BJ (cell line): ENCODE results near the gene MYH1. TPM values are rescaled to one million over a fixed set of nuclear protein-coding genes. Genes with fewer than 3 reads are reported as not detected.

Source experiments
- CTCF ChIA-PET: fragments of 350-600 bp; formaldehyde crosslinking; extraction: SDS; loops from one replicate; lab custom pipeline; 2021; ENCODE audit warnings: antibody characterized with exemption, inconsistent platforms; lab: Yijun Ruan, JAX
- POLR2A ChIA-PET: fragments of 300-600 bp; sonication (Branson Sonifier 250); formaldehyde crosslinking; extraction: SDS; loops from one replicate; lab custom pipeline; 2021; ENCODE audit warnings: antibody characterized with exemption; lab: Charles Lee
- DNase-seq: peaks from one replicate; pipeline ENCODE4 v3.0.0-alpha.2; 2011; ENCODE audit warnings: low read depth
- H3K27me3 ChIP-seq: 2 replicates; pipeline ENCODE4 v1.6.0; 2011; ENCODE audit warnings: low read length; ENCODE audit not compliant: control insufficient read depth, insufficient read depth
- H3K36me3 ChIP-seq: 2 replicates; pipeline ENCODE4 v1.5.1; 2011; ENCODE audit warnings: low read length; ENCODE audit not compliant: control insufficient read depth, insufficient read depth
- H3K4me3 ChIP-seq: 2 replicates; pipeline ENCODE4 v1.5.1; 2011; ENCODE audit warnings: low read depth, mild to moderate bottlenecking, control low read depth, low read length
- CTCF ChIP-seq: IDR thresholded peaks from 2 replicates; pipeline ENCODE4 v1.5.1; 2011; ENCODE audit warnings: low read depth, mild to moderate bottlenecking, control low read depth, inconsistent platforms, low read length, moderate library complexity; ENCODE audit not compliant: insufficient read depth
- polyA plus RNA-seq: library from polyadenylated mRNA; depleted of rRNA; stranded (reverse); fragments of >200 nt; gene quantifications from 2 replicates; pipeline ENCODE4 v1.2.3, GENCODE V29; 2011

Gene MYH1
- polyA plus RNA-seq, 1 experiment = 0.01 TPM

GRCh38 chr17:10516065-10516464 is 2.3 kb downstream of the MYH1 start:
- no peak for DNase-seq
- ChIA-PET CTCF (no interaction called here), POLR2A (no interaction called here)
- no peak overlapping the region for H3K4me3 ChIP-seq
- H3K27me3 ChIP-seq = no peaks in the 10 kb centered on the region
- TF ChIP-seq CTCF = no peak
- H3K36me3 ChIP-seq = no peaks in the 10 kb centered on the region

GRCh38 chr17:10513299-10514067 is 4.9 kb downstream of the MYH1 start:
- no peak for TF ChIP-seq CTCF
- peak; percentile 10 for DNase-seq
- ChIA-PET POLR2A (no interaction called here), CTCF (no interaction called here)
- no peak overlapping the region for H3K4me3 ChIP-seq
- H3K27me3 ChIP-seq = no peaks in the 10 kb centered on the region
- no peaks in the 10 kb centered on the region for H3K36me3 ChIP-seq

- ChIA-PET CTCF (no interaction called here), POLR2A (no interaction called here)
- DNase-seq = no peak
- Histone ChIP-seq H3K27me3 (no peaks in the 10 kb centered on the region), H3K4me3 (no peak overlapping the region), H3K36me3 (no peaks in the 10 kb centered on the region)
- no peak for TF ChIP-seq CTCF
Observed at GRCh38 chr17:10512856-10513255, 5.5 kb downstream of the MYH1 start.

GRCh38 chr17:10499950-10500349 is 18.4 kb downstream of the MYH1 start:
- POLR2A ChIA-PET = no interaction called here
- no peaks in the 10 kb centered on the region for H3K36me3 ChIP-seq
- no peak for DNase-seq
- no peaks in the 10 kb centered on the region for H3K27me3 ChIP-seq
- CTCF ChIA-PET = no interaction called here
- H3K4me3 ChIP-seq = no peak overlapping the region
- no peak for TF ChIP-seq CTCF

- H3K27me3 ChIP-seq = no peaks in the 10 kb centered on the region
- H3K36me3 ChIP-seq = no peaks in the 10 kb centered on the region
- no peak overlapping the region for H3K4me3 ChIP-seq
- CTCF ChIA-PET = no interaction called here
- TF ChIP-seq CTCF = no peak
- no peak for DNase-seq
- POLR2A ChIA-PET = interaction anchor here (0.7 kb wide), 1 partner anchor 215 kb away, joined by 5 read pairs; no protein-coding TSS in a partner anchor
Observed at GRCh38 chr17:10492004-10492403, 26.3 kb downstream of the MYH1 start.
